Cardiac fibroblast (primary cell): ENCODE results near the gene RSAD2.

Experiments
- DNase-seq, 2 donors: peaks; one replicate each; pipeline versions ENCODE4 v3.0.0 to v3.0.0-alpha.2; 2010; ENCODE audit warnings: low read depth in 2 of 2
- H3K4me3 ChIP-seq, 2 donors: replicated peaks in 1 of 2; 1 replicate in 1 of 2; 2 replicates in 1 of 2; pipeline ENCODE4 v1.5.1; 2011; ENCODE audit warnings: low read depth in 2 of 2, low read length in 2 of 2, mild to moderate bottlenecking in 2 of 2, moderate library complexity in 1 of 2
- CTCF ChIP-seq: IDR thresholded peaks from one replicate; pipeline ENCODE4 v1.5.1; 2011; ENCODE audit warnings: low read depth, mild to moderate bottlenecking, low read length, inconsistent platforms

The RSAD2 gene

GRCh38 chr2:6939071-6939470, 61.5 kb downstream of the RSAD2 start:
- DNase-seq: no peak
- no peak overlapping the region for H3K4me3 ChIP-seq
- no peak for TF ChIP-seq CTCF

GRCh38 chr2:6940820-6941219, 63.2 kb downstream of the RSAD2 start:
- H3K4me3 ChIP-seq: no peak overlapping the region
- TF ChIP-seq CTCF: no peak
- no peak for DNase-seq

GRCh38 chr2:6941299-6942046, 63.9 kb downstream of the RSAD2 start:
- DNase-seq: no peak
- no peak overlapping the region for H3K4me3 ChIP-seq
- TF ChIP-seq CTCF: no peak

GRCh38 chr2:6942848-6943247, 65.3 kb downstream of the RSAD2 start:
- no peak for DNase-seq
- no peak overlapping the region for H3K4me3 ChIP-seq
- TF ChIP-seq CTCF: no peak

GRCh38 chr2:6943523-6943922, 65.9 kb downstream of the RSAD2 start:
- H3K4me3 ChIP-seq: no peak overlapping the region
- no peak for DNase-seq
- TF ChIP-seq CTCF: no peak

- no peak for TF ChIP-seq CTCF
- no peak overlapping the region for H3K4me3 ChIP-seq
- DNase-seq: no peak
Measured at GRCh38 chr2:6943971-6944370, 66.4 kb downstream of the RSAD2 start.

GRCh38 chr2:6944555-6944954, 67.0 kb downstream of the RSAD2 start:
- TF ChIP-seq CTCF: no peak
- H3K4me3 ChIP-seq: no peak overlapping the region
- no peak for DNase-seq
